ENCODE data around the gene CEACAM18.

CEACAM18 gene

GRCh38 chr19:51503286-51503817, 25.0 kb downstream of the CEACAM18 start:
- no peaks in the 10 kb centered on the region for H3K36me3 ChIP-seq (ENCODE audit: control insufficient read depth in 2 of 2, insufficient read depth in 1 of 2, low read length in 2 of 2)
- TF ChIP-seq ZNF514 (tag by site-specific recombination; IDR thresholded peaks at IDR 0.05) = no peak
- TF ChIP-seq SCRT2 (tag by site-specific recombination; IDR thresholded peaks at IDR 0.05) = no peak
- TF ChIP-seq ZNF37A (tag by site-specific recombination; IDR thresholded peaks at IDR 0.05) = no peak
- TF ChIP-seq ZNF521 (tag by site-specific recombination; IDR thresholded peaks at IDR 0.05) = no peak
- no peak for TF ChIP-seq ZBTB44 (tag by site-specific recombination; IDR thresholded peaks at IDR 0.05)
- no peak for TF ChIP-seq YY1 (tag by site-specific recombination; IDR thresholded peaks at IDR 0.05)
- TF ChIP-seq ZNF785 (tag by site-specific recombination; IDR thresholded peaks at IDR 0.05) = no peak
- TF ChIP-seq SP7 (tag by site-specific recombination; IDR thresholded peaks at IDR 0.05) = no peak
- no peaks in the 10 kb centered on the region for H3K4me1 ChIP-seq (ENCODE audit: control insufficient read depth, insufficient read depth, low read length)
- POLR2A ChIA-PET = no interaction called here
- CTCF ChIA-PET = interaction anchor here (1.0 to 5.7 kb wide), 3 partner anchors 12 to 274 kb away, joined by 3 to 48 read pairs (median 7); no protein-coding TSS in a partner anchor
- no peak overlapping the region for H3K27ac ChIP-seq (ENCODE audit: extremely low read depth, low read depth, low read length)
- H3K9me3 ChIP-seq (ENCODE audit: control insufficient read depth, insufficient read depth, low read depth, low read length) = no peaks in the 10 kb centered on the region
- no peak overlapping the region for H3K4me3 ChIP-seq (ENCODE audit: low read depth, low read length)

- CTCF ChIA-PET = interaction anchor here (0.6 to 5.7 kb wide), 3 partner anchors 11 to 274 kb away, joined by 3 to 48 read pairs (median 3); no protein-coding TSS in a partner anchor
- Histone ChIP-seq H3K9me3 (ENCODE audit: control insufficient read depth, insufficient read depth, low read depth, low read length) (no peaks in the 10 kb centered on the region), H3K4me1 (ENCODE audit: control insufficient read depth, insufficient read depth, low read length) (no peaks in the 10 kb centered on the region), H3K36me3 (ENCODE audit: control insufficient read depth in 2 of 2, insufficient read depth in 1 of 2, low read length in 2 of 2) (no peaks in the 10 kb centered on the region), H3K4me3 (ENCODE audit: low read depth, low read length) (no peak overlapping the region), H3K27ac (ENCODE audit: extremely low read depth, low read depth, low read length) (no peak overlapping the region)
- TF ChIP-seq ZNF211 (tag by site-specific recombination; IDR thresholded peaks at IDR 0.05; ENCODE audit: low read depth) (no peak), ZNF394 (tag by site-specific recombination; IDR thresholded peaks at IDR 0.05; ENCODE audit: borderline replicate concordance) (no peak), ZNF555 (tag by site-specific recombination; conservative IDR thresholded peaks at IDR 0.05) (no peak), ZNF707 (tag by site-specific recombination; IDR thresholded peaks at IDR 0.05) (no peak), ZNF23 (tag by site-specific recombination; IDR thresholded peaks at IDR 0.05; ENCODE audit: borderline replicate concordance) (no peak), ZNF585B (tag by site-specific recombination; IDR thresholded peaks at IDR 0.05) (no peak), ZNF221 (tag by site-specific recombination; IDR thresholded peaks at IDR 0.05; ENCODE audit: borderline replicate concordance) (no peak), ZNF747 (tag by site-specific recombination; IDR thresholded peaks at IDR 0.05) (no peak), ZBTB7A (tag by site-specific recombination; IDR thresholded peaks at IDR 0.05; ENCODE audit: low read depth) (no peak), ZNF558 (tag by site-specific recombination; IDR thresholded peaks at IDR 0.05) (no peak), BCL11B (tag by site-specific recombination; IDR thresholded peaks at IDR 0.05; ENCODE audit: low read depth) (no peak), ZNF571 (tag by site-specific recombination; IDR thresholded peaks at IDR 0.05) (no peak), ZNF692 (tag by site-specific recombination; IDR thresholded peaks at IDR 0.05) (no peak), ZSCAN18 (tag by site-specific recombination; IDR thresholded peaks at IDR 0.05) (no peak), KLF8 (tag by site-specific recombination; IDR thresholded peaks at IDR 0.05) (no peak), ZNF513 (tag by site-specific recombination; IDR thresholded peaks at IDR 0.05) (no peak), KLF1 (tag by site-specific recombination; IDR thresholded peaks at IDR 0.05) (no peak), HOXA7 (CRISPR knock-in tag; IDR thresholded peaks at IDR 0.05; ENCODE audit: borderline replicate concordance) (no peak)
- POLR2A ChIA-PET = no interaction called here
Measured at GRCh38 chr19:51503896-51504295, 25.6 kb downstream of the CEACAM18 start.
